NCI-H226 (cell line): ENCODE measurements around the gene AFF2.

Experiments used
- DNase-seq: peaks from one replicate; pipeline ENCODE4 v3.0.0-alpha.2; 2015

The AFF2 gene

GRCh38 chrX:148592595-148592994, 92.2 kb downstream of the AFF2 start:
- no peak for DNase-seq

GRCh38 chrX:148593146-148593545, 92.7 kb downstream of the AFF2 start:
- DNase-seq = no peak

GRCh38 chrX:148593987-148594386, 93.6 kb downstream of the AFF2 start:
- no peak for DNase-seq

- no peak for DNase-seq
Observed at GRCh38 chrX:148599404-148599803, 99.0 kb downstream of the AFF2 start.

GRCh38 chrX:148600131-148600530, 99.7 kb downstream of the AFF2 start:
- DNase-seq = no peak

- no peak for DNase-seq
Observed at GRCh38 chrX:148600581-148600980, 100.2 kb downstream of the AFF2 start.

- peak; percentile 3 for DNase-seq
Observed at GRCh38 chrX:148601034-148601433, 100.6 kb downstream of the AFF2 start.

- peak; percentile 11 for DNase-seq
Observed at GRCh38 chrX:148609515-148610327, 109.3 kb downstream of the AFF2 start.

- no peak for DNase-seq
Observed at GRCh38 chrX:148610328-148610698, 109.9 kb downstream of the AFF2 start.

GRCh38 chrX:148611993-148612392, 111.6 kb downstream of the AFF2 start:
- no peak for DNase-seq

- DNase-seq = no peak
Observed at GRCh38 chrX:148612431-148612830, 112.0 kb downstream of the AFF2 start.

- DNase-seq = no peak
Observed at GRCh38 chrX:148613636-148614035, 113.2 kb downstream of the AFF2 start.

- DNase-seq = no peak
Observed at GRCh38 chrX:148615491-148615890, 115.1 kb downstream of the AFF2 start.

- no peak for DNase-seq
Observed at GRCh38 chrX:148618470-148619445, 118.3 kb downstream of the AFF2 start.

GRCh38 chrX:148620023-148620422, 119.6 kb downstream of the AFF2 start:
- DNase-seq = no peak

GRCh38 chrX:148624951-148625474, 124.6 kb downstream of the AFF2 start:
- DNase-seq = no peak

- DNase-seq = no peak
Observed at GRCh38 chrX:148628621-148629020, 128.2 kb downstream of the AFF2 start.

GRCh38 chrX:148629434-148629833, 129.0 kb downstream of the AFF2 start:
- no peak for DNase-seq

GRCh38 chrX:148632444-148632843, 132.0 kb downstream of the AFF2 start:
- DNase-seq = no peak

GRCh38 chrX:148633218-148633908, 132.9 kb downstream of the AFF2 start:
- DNase-seq = no peak

- no peak for DNase-seq
Observed at GRCh38 chrX:148634591-148634990, 134.2 kb downstream of the AFF2 start.

- DNase-seq = no peak
Observed at GRCh38 chrX:148643460-148643859, 143.0 kb downstream of the AFF2 start.

GRCh38 chrX:148647651-148648050, 147.2 kb downstream of the AFF2 start:
- DNase-seq = no peak
